ENCODE measurements around the gene KCNIP1. TPM values are rescaled to one million over a fixed set of nuclear protein-coding genes. Genes with fewer than 3 reads are reported as not detected.

KCNIP1 gene
- polyA plus RNA-seq, 2 donors = 0.04 TPM; not detected in 1

DNA sequence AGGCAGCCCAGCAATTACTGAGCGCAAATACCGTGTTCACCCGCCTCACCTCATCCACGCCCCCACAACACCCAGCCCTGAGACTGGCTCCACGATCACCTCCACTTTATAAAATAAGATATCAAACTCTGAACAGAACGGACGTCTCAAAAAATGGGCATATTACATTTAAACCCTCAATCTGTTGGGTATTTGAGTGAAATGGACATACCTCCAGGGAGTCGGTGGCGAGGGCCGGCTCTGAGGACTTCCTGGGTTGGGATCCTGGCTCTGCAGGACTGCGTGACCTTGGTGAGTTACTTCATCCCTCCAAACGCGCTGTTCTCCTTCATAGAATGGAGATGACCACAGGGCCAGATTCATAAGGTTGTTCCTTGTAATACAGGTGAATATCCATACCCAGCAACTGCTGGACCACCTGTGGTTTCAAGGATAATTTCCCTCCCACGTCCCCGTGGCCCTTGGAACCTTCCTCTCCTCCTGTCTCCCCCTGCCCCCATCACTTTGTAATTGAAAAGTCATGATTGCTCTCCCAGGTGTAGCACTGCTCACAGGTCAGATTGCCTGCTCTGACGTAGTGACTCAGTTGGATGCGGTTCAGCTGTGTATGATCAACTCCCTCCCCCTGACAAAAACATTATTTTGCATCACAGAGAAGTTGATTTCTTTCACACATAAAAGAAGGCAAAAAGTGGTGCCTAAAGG, 135.6 kb downstream of the KCNIP1 start:
- H3K36me3 ChIP-seq (ENCODE audit: control insufficient read depth in 2 of 2, insufficient read depth in 2 of 2, low read length in 1 of 2) = no peaks in the 10 kb centered on the region
- H3K4me3 ChIP-seq (ENCODE audit: low read depth in 1 of 2, low read length in 2 of 2) = no peak overlapping the region
- 86 to 89% methylated on average over 17 of the region's 17 CpGs for WGBS, 2 donors
- no peaks in the 10 kb centered on the region for H3K27me3 ChIP-seq (ENCODE audit: control insufficient read depth in 1 of 2, insufficient read depth in 2 of 2, low read length in 2 of 2)
- no peaks in the 10 kb centered on the region for H3K4me1 ChIP-seq (ENCODE audit: control insufficient read depth in 2 of 2, insufficient read depth in 2 of 2, low read length in 1 of 2)
- H3K9me3 ChIP-seq (ENCODE audit: control insufficient read depth in 2 of 2, insufficient read depth in 1 of 2, low read depth in 1 of 2, low read length in 1 of 2) = no peaks in the 10 kb centered on the region
- H3K27ac ChIP-seq (ENCODE audit: low read depth in 2 of 2, low read length in 1 of 2) = no peak overlapping the region

DNA sequence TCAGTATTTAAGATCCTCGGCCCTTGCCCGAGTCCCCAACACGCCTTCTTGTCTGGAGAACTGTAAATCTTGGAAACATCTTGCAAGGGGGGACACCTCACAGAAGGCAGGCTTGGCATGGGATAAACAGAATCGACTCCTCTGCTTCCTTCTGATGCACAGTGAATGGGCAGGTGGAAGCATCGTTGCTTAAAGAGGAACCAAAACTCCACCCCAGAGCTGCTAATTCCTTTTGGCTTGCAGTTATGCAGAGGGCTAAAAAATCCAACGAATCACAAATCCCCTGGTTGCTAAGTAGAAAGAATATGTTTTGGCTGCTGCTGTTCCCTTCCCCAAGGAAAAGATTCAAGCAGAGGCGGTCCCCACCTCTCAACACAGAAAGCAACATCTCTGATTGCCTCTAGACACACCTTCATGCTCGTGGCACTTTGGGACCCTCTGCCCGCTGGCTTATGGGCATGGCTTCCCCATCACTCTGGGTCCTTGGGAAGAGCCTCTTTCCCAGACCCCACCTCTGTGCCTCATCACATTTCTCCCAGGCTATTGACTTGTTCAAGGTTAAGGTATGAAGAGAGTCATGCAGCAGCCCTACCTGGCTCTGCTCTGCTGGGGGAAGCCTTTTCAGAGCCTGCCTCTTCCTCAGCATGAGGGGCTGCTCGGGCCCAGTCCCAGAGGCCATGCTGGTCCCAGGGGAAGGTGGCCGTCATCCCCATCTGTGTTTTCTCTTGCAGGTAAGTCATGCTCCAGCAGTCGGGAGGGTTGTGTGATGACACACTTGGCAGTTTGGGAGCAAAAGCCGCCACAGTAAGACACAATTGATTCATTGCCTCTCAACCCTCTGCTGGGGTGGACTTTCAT, 137.1 kb downstream of the KCNIP1 start:
- WGBS, 2 donors = 72 to 75% methylated on average over 13 of the region's 13 CpGs

DNA sequence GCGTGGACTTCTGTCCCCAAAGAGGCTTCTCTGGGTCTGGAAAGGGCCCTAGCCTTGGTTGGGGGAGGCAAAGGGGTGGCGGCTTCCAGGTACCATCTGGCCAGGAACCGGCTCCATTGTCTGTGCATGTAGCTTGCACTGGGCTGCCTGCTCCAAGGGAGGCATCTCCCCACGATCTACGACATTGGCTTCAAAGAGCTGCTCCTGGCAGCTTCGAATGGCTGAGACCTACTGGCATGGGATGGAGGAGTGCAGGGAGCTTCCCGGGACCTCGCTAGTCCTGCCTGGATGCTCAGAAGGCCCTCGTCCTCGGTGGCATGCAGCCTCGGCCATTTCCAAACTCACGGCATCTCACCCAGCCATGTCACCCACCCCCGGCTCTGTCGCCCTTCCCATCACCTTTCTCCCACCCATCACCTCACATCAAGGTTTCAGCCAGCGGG, 137.8 kb downstream of the KCNIP1 start:
- no peaks in the 10 kb centered on the region for H3K36me3 ChIP-seq (ENCODE audit: control insufficient read depth in 2 of 2, insufficient read depth in 2 of 2, low read length in 1 of 2)
- H3K27me3 ChIP-seq (ENCODE audit: control insufficient read depth in 1 of 2, insufficient read depth in 2 of 2, low read length in 2 of 2) = no peaks in the 10 kb centered on the region
- no peak overlapping the region for H3K4me3 ChIP-seq (ENCODE audit: low read depth in 1 of 2, low read length in 2 of 2)
- no peaks in the 10 kb centered on the region for H3K9me3 ChIP-seq (ENCODE audit: control insufficient read depth in 2 of 2, insufficient read depth in 1 of 2, low read depth in 1 of 2, low read length in 1 of 2)
- 85 to 87% methylated on average over 15 of the region's 15 CpGs for WGBS, 2 donors
- no peak overlapping the region for H3K27ac ChIP-seq (ENCODE audit: low read depth in 2 of 2, low read length in 1 of 2)
- H3K4me1 ChIP-seq (ENCODE audit: control insufficient read depth in 2 of 2, insufficient read depth in 2 of 2, low read length in 1 of 2) = no peaks in the 10 kb centered on the region

More for the DNA sequence above, 137.1 kb downstream of the KCNIP1 start:
- Histone ChIP-seq H3K27ac (ENCODE audit: low read depth in 2 of 2, low read length in 1 of 2) (no peak overlapping the region), H3K4me1 (ENCODE audit: control insufficient read depth in 2 of 2, insufficient read depth in 2 of 2, low read length in 1 of 2) (no peaks in the 10 kb centered on the region), H3K4me3 (ENCODE audit: low read depth in 1 of 2, low read length in 2 of 2) (no peak overlapping the region), H3K9me3 (ENCODE audit: control insufficient read depth in 2 of 2, insufficient read depth in 1 of 2, low read depth in 1 of 2, low read length in 1 of 2) (no peaks in the 10 kb centered on the region), H3K36me3 (ENCODE audit: control insufficient read depth in 2 of 2, insufficient read depth in 2 of 2, low read length in 1 of 2) (no peaks in the 10 kb centered on the region), H3K27me3 (ENCODE audit: control insufficient read depth in 1 of 2, insufficient read depth in 2 of 2, low read length in 2 of 2) (no peaks in the 10 kb centered on the region)

DNA sequence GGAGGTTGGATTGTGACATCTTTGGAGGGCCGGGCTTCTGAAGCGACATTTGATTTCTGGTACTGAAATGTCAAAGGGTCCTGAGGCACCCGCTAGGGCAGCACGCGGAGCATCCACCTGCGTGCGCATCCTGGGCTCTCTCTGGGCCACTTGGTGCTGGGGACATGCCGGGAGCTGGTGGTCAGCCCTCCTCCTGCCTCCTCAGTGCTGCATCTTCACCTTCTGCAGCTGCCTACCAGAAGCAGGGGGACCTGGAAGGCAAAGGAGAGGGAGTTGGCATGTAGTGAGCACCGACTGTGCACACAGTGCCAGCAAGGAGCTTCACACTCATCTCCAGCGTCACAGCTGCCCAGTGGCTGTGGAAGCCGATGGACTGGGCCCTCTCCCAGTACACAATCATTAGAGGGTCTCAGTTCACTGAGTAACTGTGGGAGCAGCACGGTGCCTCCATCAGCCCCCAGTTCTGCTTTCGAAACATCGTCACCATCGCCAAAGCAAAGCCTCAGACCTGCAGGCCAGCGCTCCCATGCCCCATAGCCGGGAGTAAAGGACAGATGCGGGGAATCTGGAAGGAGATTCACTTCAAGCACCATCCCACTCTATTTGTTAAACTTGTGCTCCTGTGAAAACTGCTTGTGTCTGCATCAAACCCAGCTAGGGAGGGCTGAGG, 138.4 kb downstream of the KCNIP1 start:
- Histone ChIP-seq H3K27ac (ENCODE audit: low read depth in 2 of 2, low read length in 1 of 2) (no peak overlapping the region), H3K4me3 (ENCODE audit: low read depth in 1 of 2, low read length in 2 of 2) (no peak overlapping the region), H3K27me3 (ENCODE audit: control insufficient read depth in 1 of 2, insufficient read depth in 2 of 2, low read length in 2 of 2) (no peaks in the 10 kb centered on the region), H3K9me3 (ENCODE audit: control insufficient read depth in 2 of 2, insufficient read depth in 1 of 2, low read depth in 1 of 2, low read length in 1 of 2) (no peaks in the 10 kb centered on the region), H3K36me3 (ENCODE audit: control insufficient read depth in 2 of 2, insufficient read depth in 2 of 2, low read length in 1 of 2) (no peaks in the 10 kb centered on the region), H3K4me1 (ENCODE audit: control insufficient read depth in 2 of 2, insufficient read depth in 2 of 2, low read length in 1 of 2) (no peaks in the 10 kb centered on the region)
- 89% methylated on average over 18 of the region's 18 CpGs for WGBS, 2 donors

DNA sequence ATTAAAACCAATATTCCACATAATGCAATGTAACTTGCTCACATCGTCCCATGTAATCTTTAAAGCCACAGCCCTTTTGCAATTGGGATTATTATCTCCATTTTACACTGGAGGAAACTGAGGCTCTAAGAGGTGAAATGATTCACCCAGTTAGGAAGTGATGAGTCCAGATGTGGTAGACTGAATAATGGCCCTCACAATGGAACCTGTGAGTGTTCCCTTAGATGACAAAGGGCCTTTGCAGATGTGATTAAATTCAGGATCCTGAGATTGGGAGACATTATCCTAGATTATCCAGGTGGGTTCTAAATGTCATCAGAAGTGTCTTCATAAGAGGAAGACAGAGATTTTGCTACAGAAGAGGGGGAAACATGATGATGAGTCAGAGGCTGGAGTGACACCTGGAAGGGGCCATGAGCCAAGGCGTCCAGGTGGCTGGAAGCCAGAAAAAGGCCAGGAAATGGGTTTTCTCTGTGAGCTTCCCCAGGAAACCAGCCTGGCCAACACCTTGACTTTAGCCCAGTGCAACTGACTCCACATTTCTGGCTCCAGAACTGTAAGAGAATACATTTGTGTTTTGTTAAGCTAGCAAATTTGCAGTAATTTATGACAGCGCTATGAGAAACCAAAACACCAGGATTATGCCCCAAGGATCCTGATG, 139.1 kb downstream of the KCNIP1 start:
- WGBS, 2 donors = 49 to 58% methylated on average over 3 of the region's 3 CpGs
- Histone ChIP-seq H3K9me3 (ENCODE audit: control insufficient read depth in 2 of 2, insufficient read depth in 1 of 2, low read depth in 1 of 2, low read length in 1 of 2) (no peaks in the 10 kb centered on the region), H3K36me3 (ENCODE audit: control insufficient read depth in 2 of 2, insufficient read depth in 2 of 2, low read length in 1 of 2) (no peaks in the 10 kb centered on the region), H3K4me1 (ENCODE audit: control insufficient read depth in 2 of 2, insufficient read depth in 2 of 2, low read length in 1 of 2) (no peaks in the 10 kb centered on the region), H3K4me3 (ENCODE audit: low read depth in 1 of 2, low read length in 2 of 2) (no peak overlapping the region), H3K27ac (ENCODE audit: low read depth in 2 of 2, low read length in 1 of 2) (no peak overlapping the region), H3K27me3 (ENCODE audit: control insufficient read depth in 1 of 2, insufficient read depth in 2 of 2, low read length in 2 of 2) (no peaks in the 10 kb centered on the region)

DNA sequence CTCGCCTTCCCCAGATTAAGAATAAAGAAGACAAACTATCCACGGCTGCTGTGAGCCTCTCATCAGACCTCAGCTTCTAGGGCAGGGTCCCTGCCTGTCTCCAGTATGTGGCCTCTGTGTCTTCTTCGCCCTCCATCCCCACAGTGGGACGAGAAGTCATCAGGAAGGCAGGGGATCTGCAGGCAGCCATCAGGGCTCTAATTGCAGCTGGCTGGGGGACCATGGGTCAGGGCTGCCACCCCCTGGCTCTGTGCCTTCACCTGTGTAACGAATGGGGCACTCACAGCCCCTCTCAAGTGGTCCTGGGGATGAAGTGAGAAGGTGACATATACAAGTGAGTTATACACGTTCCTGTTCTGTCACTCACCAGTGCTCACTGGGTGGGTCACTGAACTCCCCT, 139.8 kb downstream of the KCNIP1 start:
- 49 to 62% methylated on average over 6 of the region's 6 CpGs for WGBS, 2 donors

DNA sequence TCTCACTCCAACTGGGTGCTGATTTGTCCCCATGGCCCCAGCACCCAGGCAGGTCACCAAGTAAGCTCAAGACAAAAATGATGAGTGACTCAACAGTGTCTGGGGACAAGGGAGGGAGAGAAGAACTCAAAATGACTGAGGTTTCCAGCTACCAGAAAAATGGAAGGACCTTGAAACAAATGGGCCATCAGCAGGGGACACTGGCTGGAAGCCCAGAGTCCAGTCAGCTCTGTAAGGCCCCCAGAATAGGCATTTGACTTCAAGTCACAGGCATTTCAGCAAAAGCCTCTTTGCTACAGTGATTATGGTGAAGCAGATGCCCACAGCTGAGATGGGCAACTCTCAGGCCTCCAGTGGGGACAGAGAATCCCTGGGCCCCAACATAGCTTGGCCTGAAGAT, 140.7 kb downstream of the KCNIP1 start:
- no peaks in the 10 kb centered on the region for H3K9me3 ChIP-seq (ENCODE audit: control insufficient read depth in 2 of 2, insufficient read depth in 1 of 2, low read depth in 1 of 2, low read length in 1 of 2)
- no peaks in the 10 kb centered on the region for H3K27me3 ChIP-seq (ENCODE audit: control insufficient read depth in 1 of 2, insufficient read depth in 2 of 2, low read length in 2 of 2)
- H3K36me3 ChIP-seq (ENCODE audit: control insufficient read depth in 2 of 2, insufficient read depth in 2 of 2, low read length in 1 of 2) = no peaks in the 10 kb centered on the region
- no peaks in the 10 kb centered on the region for H3K4me1 ChIP-seq (ENCODE audit: control insufficient read depth in 2 of 2, insufficient read depth in 2 of 2, low read length in 1 of 2)
- H3K27ac ChIP-seq (ENCODE audit: low read depth in 2 of 2, low read length in 1 of 2) = no peak overlapping the region
- no peak overlapping the region for H3K4me3 ChIP-seq (ENCODE audit: low read depth in 1 of 2, low read length in 2 of 2)

More for the DNA sequence above, 139.8 kb downstream of the KCNIP1 start:
- H3K36me3 ChIP-seq (ENCODE audit: control insufficient read depth in 2 of 2, insufficient read depth in 2 of 2, low read length in 1 of 2) = no peaks in the 10 kb centered on the region
- H3K27me3 ChIP-seq (ENCODE audit: control insufficient read depth in 1 of 2, insufficient read depth in 2 of 2, low read length in 2 of 2) = no peaks in the 10 kb centered on the region
- no peaks in the 10 kb centered on the region for H3K4me1 ChIP-seq (ENCODE audit: control insufficient read depth in 2 of 2, insufficient read depth in 2 of 2, low read length in 1 of 2)
- H3K27ac ChIP-seq (ENCODE audit: low read depth in 2 of 2, low read length in 1 of 2) = no peak overlapping the region
- H3K9me3 ChIP-seq (ENCODE audit: control insufficient read depth in 2 of 2, insufficient read depth in 1 of 2, low read depth in 1 of 2, low read length in 1 of 2) = no peaks in the 10 kb centered on the region
- no peak overlapping the region for H3K4me3 ChIP-seq (ENCODE audit: low read depth in 1 of 2, low read length in 2 of 2)

DNA sequence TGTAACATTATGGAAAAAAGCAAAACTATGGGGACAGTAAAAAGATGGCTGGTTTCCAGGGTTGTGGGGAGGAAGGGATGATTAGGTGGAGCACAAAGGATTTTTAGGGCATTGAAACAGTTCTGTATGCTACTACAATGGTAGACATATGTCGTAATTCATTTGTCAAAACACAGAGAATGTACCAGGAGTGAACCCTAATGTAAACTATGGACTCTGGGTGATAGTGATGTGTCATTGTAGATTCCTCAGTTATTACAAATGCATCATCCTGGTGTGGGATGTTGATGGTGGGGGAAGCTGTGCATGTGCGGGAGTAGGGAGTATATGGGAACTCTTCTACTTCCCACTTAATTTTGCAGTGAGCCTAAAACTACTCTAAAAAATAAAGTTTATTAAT, 144.7 kb downstream of the KCNIP1 start:
- 75 to 87% methylated on average over 2 of the region's 2 CpGs for WGBS, 2 donors
- H3K27me3 ChIP-seq (ENCODE audit: control insufficient read depth in 1 of 2, insufficient read depth in 2 of 2, low read length in 2 of 2) = no peaks in the 10 kb centered on the region
- no peak overlapping the region for H3K4me3 ChIP-seq (ENCODE audit: low read depth in 1 of 2, low read length in 2 of 2)
- H3K9me3 ChIP-seq (ENCODE audit: control insufficient read depth in 2 of 2, insufficient read depth in 1 of 2, low read depth in 1 of 2, low read length in 1 of 2) = no peaks in the 10 kb centered on the region
- H3K27ac ChIP-seq (ENCODE audit: low read depth in 2 of 2, low read length in 1 of 2) = no peak overlapping the region
- H3K4me1 ChIP-seq (ENCODE audit: control insufficient read depth in 2 of 2, insufficient read depth in 2 of 2, low read length in 1 of 2) = no peaks in the 10 kb centered on the region
- H3K36me3 ChIP-seq (ENCODE audit: control insufficient read depth in 2 of 2, insufficient read depth in 2 of 2, low read length in 1 of 2) = no peaks in the 10 kb centered on the region

DNA sequence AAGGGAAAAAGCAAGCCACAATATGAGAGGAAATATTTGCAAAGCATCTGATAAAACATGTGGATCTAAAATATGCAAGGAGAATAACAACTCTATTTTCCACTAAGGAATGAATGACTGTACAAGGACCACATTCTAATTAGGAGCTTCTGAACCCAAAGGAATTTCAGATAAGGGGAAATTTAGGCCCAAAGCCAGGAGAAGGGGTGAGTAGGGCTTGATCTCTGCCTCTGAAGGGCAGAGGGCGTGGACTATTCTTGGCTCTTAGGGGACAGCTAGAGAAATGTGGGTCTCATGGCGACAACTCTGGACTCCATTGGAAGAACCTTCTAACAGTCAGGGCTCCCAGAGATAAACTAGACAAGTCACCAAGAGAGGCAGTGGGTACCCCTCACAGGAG, 147.0 kb downstream of the KCNIP1 start:
- no peak overlapping the region for H3K4me3 ChIP-seq (ENCODE audit: low read depth in 1 of 2, low read length in 2 of 2)
- H3K4me1 ChIP-seq (ENCODE audit: control insufficient read depth in 2 of 2, insufficient read depth in 2 of 2, low read length in 1 of 2) = no peaks in the 10 kb centered on the region
- 69 to 90% methylated on average over 2 of the region's 2 CpGs for WGBS, 2 donors
- H3K36me3 ChIP-seq (ENCODE audit: control insufficient read depth in 2 of 2, insufficient read depth in 2 of 2, low read length in 1 of 2) = no peaks in the 10 kb centered on the region
- H3K27me3 ChIP-seq (ENCODE audit: control insufficient read depth in 1 of 2, insufficient read depth in 2 of 2, low read length in 2 of 2) = no peaks in the 10 kb centered on the region
- H3K9me3 ChIP-seq (ENCODE audit: control insufficient read depth in 2 of 2, insufficient read depth in 1 of 2, low read depth in 1 of 2, low read length in 1 of 2) = no peaks in the 10 kb centered on the region
- H3K27ac ChIP-seq (ENCODE audit: low read depth in 2 of 2, low read length in 1 of 2) = no peak overlapping the region
